Hypothalamus (tissue), 51 donors: ENCODE data around the gene GATM.
"Not testable (repeated sequence)": the region's sequence is repeated elsewhere in the genome, so short reads cannot be mapped to it uniquely, and the experiment has no call there.

Experiments
- DNase-seq, 51 donors: peaks; one replicate each; lab custom pipeline; 2025; lab: John Stamatoyannopoulos, UW

Gene GATM

GRCh38 chr15:45314960-45315359 lies 63.4 kb downstream of the GATM start:
- peak in 4 of 51 donors; percentile 10 to 48 (median 23) for DNase-seq

DNA sequence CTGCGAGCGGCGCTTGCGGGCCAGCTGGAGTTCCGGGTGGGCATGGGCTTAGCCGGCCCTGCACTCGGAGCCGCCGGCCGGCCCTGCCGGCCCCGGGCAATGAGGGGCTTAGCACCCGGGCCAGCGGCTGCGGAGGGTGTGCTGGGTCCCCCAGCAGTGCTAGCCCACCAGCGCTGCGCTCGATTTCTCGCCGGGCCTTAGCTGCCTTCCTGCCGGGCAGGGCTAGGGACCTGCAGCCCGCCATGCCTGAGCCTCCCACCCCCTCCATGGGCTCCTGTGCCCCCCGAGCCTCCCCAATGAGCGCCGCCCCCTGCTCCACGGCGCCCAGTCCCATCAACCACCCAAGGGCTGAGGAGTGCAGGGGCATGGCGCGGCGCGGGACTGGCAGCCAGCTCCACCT lies 64.2 kb downstream of the GATM start:
- not testable (repeated sequence) for DNase-seq
